Measurements from ENCODE around the gene PAPPA. TPM values are rescaled to one million over a fixed set of nuclear protein-coding genes. Genes with fewer than 3 reads are reported as not detected.

PAPPA gene
- total and polyA plus RNA-seq, 11 donors: 0.23 to 8.5 (median 2.1) TPM

DNA sequence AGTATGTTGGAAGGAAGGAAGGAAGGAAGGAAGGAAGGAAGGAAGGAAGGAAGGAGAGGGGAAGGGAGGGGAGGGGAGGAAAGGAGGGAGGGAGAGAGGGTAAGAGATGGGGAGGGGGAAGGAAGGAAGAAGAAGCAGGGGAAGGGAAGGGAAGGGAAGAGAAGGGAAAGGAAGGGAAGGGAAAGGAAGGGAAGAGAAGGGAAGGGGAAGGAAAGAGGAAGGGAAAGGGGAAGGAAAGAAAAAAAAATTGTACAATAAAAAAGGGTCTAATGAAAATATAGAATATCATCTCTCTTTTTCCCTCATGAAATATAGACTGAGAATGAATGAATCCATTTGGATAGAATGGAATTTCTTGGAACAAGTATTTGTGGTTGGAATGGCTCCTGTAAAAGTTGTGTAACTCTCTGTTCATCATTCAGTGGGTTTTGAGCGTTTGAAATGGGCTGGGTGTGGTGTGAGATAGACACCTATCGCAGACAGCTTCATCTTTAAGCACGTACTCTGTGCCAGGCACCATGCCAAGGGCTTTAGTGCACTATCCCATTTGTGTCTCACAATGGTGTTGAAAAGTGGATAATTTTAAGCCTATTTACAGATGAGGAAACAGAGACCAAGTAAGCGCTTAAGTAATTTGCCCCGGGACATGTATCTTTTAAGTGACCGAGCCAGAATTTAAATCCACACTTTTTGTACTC lies 11.6 kb upstream of the PAPPA start:
- TF ChIP-seq, protein P1, sequence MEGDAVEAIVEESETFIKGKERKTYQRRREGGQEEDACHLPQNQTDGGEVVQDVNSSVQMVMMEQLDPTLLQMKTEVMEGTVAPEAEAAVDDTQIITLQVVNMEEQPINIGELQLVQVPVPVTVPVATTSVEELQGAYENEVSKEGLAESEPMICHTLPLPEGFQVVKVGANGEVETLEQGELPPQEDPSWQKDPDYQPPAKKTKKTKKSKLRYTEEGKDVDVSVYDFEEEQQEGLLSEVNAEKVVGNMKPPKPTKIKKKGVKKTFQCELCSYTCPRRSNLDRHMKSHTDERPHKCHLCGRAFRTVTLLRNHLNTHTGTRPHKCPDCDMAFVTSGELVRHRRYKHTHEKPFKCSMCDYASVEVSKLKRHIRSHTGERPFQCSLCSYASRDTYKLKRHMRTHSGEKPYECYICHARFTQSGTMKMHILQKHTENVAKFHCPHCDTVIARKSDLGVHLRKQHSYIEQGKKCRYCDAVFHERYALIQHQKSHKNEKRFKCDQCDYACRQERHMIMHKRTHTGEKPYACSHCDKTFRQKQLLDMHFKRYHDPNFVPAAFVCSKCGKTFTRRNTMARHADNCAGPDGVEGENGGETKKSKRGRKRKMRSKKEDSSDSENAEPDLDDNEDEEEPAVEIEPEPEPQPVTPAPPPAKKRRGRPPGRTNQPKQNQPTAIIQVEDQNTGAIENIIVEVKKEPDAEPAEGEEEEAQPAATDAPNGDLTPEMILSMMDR (IDR thresholded peaks at IDR 0.05): no peak
- no peak for TF ChIP-seq POLR2A (IDR thresholded peaks at IDR 0.05)
- intact Hi-C loops (cut with DNase I): loop anchor here in 1 of 10 donors (10.0 kb wide), 1 partner anchor 547 kb away; no protein-coding TSS in a partner anchor
- WGBS, 4 donors: 69 to 84% (median 73%) methylated on average over 6 of the region's 6 CpGs
- no peak overlapping the region for H3K4me3 ChIP-seq
- H3K27me3 ChIP-seq: peaks cover 0 to 5% (median 0%) of the 10 kb centered on the region in 9 donors
- no peaks in the 10 kb centered on the region for H3K4me1 ChIP-seq
- no peaks in the 10 kb centered on the region for H3K36me3 ChIP-seq
- no peaks in the 10 kb centered on the region for H3K9me3 ChIP-seq
- no peak overlapping the region for H3K27ac ChIP-seq
- no peak for DNase-seq
- no peak for ATAC-seq

DNA sequence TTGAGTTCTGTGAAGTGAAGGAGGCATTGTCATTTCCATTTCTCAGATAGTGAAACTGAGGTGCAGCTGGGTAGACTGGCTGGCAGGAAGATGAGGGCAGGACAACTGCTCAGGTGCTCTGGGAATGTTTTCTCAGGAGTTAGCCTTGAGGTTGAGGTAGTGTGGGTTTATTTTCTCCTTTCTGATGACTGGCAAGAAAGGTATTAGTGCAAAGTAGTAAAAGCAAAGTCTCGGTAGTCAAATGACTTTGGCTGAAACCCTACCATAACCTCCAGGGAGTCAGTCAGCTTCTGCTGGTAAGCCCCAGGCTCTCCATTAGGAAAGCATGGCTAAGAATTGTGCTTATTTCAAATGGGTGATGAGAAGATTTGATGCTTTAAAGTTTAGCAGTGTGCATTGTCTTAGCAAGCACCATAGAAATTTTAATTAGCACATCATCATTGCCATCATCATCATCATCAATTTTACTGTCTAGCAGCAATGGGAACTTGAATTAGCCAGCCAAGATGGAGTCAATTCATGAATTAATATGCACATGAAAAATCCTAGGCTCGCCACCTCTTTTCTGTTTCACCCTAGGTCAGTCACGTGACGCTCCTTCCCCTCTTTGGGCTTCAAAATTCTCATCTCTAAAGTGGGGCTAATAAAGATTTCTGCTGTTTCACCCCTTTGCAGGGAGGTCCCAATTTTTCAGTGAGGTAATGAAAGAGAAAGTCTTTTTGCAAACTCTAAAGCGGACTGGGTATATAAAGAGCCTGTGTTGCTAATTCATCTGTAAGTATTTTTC lies 10.7 kb upstream of the PAPPA start:
- no peaks in the 10 kb centered on the region for H3K9me3 ChIP-seq
- H3K27me3 ChIP-seq: peaks cover 0 to 5% (median 0%) of the 10 kb centered on the region in 9 donors
- TF ChIP-seq, protein P1 (IDR thresholded peaks at IDR 0.05): no peak
- no peak for TF ChIP-seq POLR2A (IDR thresholded peaks at IDR 0.05)
- intact Hi-C loops (cut with DNase I): loop anchor here in 1 of 10 donors (10.0 kb wide), 1 partner anchor 548 kb away; no protein-coding TSS in a partner anchor
- ATAC-seq (no peak), DNase-seq (no peak)
- WGBS, 4 donors: 81 to 88% (median 84%) methylated on average over 5 of the region's 5 CpGs
- H3K4me1 ChIP-seq: no peaks in the 10 kb centered on the region
- no peak overlapping the region for H3K4me3 ChIP-seq
- no peak overlapping the region for H3K27ac ChIP-seq
- H3K36me3 ChIP-seq: no peaks in the 10 kb centered on the region

DNA sequence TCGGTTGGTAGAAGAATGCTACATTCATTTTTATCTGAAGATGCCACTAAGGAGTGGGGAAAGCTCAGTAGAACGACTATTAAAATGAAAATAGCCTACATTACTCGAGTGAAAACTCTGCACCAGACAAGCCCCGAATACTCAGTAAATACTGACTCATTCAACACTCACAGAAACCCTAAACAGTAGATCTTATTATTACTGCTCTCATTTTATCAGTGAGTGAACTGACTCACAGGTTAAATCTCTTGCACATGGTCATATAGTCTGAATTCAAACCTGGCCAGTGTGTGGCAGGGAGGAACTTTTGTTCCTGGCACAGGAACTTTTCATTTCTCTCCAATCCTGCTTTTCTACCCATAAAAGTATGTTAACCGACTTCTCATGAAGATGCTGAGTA lies 9.6 kb upstream of the PAPPA start:
- 59 to 79% (median 67%) methylated on average over 5 of the region's 5 CpGs for WGBS, 4 donors
- H3K9me3 ChIP-seq: no peaks in the 10 kb centered on the region
- intact Hi-C loops (cut with DNase I): loop anchor here in 1 of 10 donors (10.0 kb wide), 1 partner anchor 549 kb away; no protein-coding TSS in a partner anchor

More for the DNA sequence above, 9.6 kb upstream of the PAPPA start:
- Histone ChIP-seq H3K36me3 (no peaks in the 10 kb centered on the region), H3K27ac (no peak overlapping the region), H3K4me3 (no peak overlapping the region), H3K4me1 (no peaks in the 10 kb centered on the region), H3K27me3 (peaks cover 0 to 5% (median 0%) of the 10 kb centered on the region in 9 donors)
- TF ChIP-seq POLR2A (IDR thresholded peaks at IDR 0.05): no peak
- TF ChIP-seq, protein P1 (IDR thresholded peaks at IDR 0.05): no peak
- no peak for DNase-seq
- ATAC-seq: no peak
